ENCODE measurements around the gene ERCC3.
"Not testable (repeated sequence)": the region's sequence is repeated elsewhere in the genome, so short reads cannot be mapped to it uniquely, and the experiment has no call there.

The ERCC3 gene

GRCh38 chr2:127220768-127221527 is 73.0 kb downstream of the ERCC3 start:
- Mint-ChIP-seq H3K36me3 (peaks cover 2% of the 10 kb centered on the region), H3K4me1 (peaks cover 22% of the 10 kb centered on the region), H3K27ac (no peak overlapping the region), H3K4me3 (peak overlapping the region; percentile 90), H3K9me3 (peaks cover 8% of the 10 kb centered on the region), H3K27me3 (peaks cover 48% of the 10 kb centered on the region)

GRCh38 chr2:127220102-127220767 is 73.7 kb downstream of the ERCC3 start, which contains the start of gene CYP27C1:
CYP27C1 (minus strand) TSS chr2:127220299; CDS start chr2:127220270, 29 bp downstream.
- H3K27me3 Mint-ChIP-seq: peaks cover 46% of the 10 kb centered on the region
- H3K4me1 Mint-ChIP-seq: peaks cover 22% of the 10 kb centered on the region
- no peak within 1 kb of the TSS for H3K27ac Mint-ChIP-seq
- peaks cover 2% of the 10 kb centered on the region for H3K36me3 Mint-ChIP-seq
- H3K9me3 Mint-ChIP-seq: peaks cover 8% of the 10 kb centered on the region
- H3K4me3 Mint-ChIP-seq: peak within 1 kb of the TSS; percentile 90

GRCh38 chr2:127219171-127220070 is 74.5 kb downstream of the ERCC3 start:
- Mint-ChIP-seq H3K27me3 (peaks cover 46% of the 10 kb centered on the region), H3K4me3 (peak overlapping the region; percentile 39)

GRCh38 chr2:127218812-127219170 is 75.2 kb downstream of the ERCC3 start:
- Mint-ChIP-seq H3K36me3 (peaks cover 2% of the 10 kb centered on the region), H3K9me3 (peaks cover 8% of the 10 kb centered on the region), H3K27ac (no peak overlapping the region), H3K4me3 (peak overlapping the region; percentile 64), H3K27me3 (peaks cover 45% of the 10 kb centered on the region), H3K4me1 (peaks cover 22% of the 10 kb centered on the region)

More at GRCh38 chr2:127219171-127220070, 74.5 kb downstream of the ERCC3 start:
- Mint-ChIP-seq H3K4me1 (peaks cover 22% of the 10 kb centered on the region), H3K36me3 (peaks cover 2% of the 10 kb centered on the region), H3K9me3 (peaks cover 8% of the 10 kb centered on the region), H3K27ac (no peak overlapping the region)

DNA sequence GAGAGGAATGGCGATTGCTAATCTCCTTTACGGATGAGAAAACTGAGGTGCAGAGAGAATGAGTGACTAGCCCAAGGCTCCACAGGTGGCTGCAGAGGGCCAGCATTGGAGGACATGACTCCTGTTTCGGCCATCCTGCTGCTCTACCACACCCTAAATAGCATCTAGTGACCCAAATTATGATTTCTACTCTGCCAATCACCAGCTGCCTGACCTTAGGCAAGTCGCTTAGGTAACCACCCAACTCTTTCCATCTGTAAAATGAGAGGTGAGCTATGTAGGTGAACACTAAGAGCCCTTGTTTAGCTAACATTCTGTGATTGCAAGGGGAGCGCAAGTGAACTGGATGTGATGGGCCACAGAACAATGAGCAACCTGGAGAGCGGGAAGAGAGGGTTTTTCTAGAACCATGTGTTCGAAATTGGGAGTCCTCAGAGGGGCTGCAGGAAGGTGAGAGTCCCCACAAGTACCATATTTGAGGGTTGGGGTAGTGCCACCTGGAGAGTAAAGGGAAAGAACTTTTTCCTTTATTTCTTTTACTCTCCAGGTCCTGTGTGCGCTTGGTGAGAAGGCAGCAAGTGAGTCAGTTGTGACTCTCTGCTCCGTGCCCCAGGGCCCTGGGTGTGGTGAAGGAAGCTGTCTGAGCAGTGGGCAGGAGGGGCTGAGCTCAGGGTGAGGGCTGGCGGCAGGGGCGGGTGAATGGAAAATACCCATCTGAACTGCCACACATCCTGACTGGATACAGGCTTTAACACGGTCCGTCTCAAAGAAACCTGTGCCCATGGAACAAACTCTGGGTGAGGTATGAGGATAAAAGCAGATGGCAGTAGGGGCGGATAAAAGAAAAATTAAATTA is 76.2 kb downstream of the ERCC3 start:
- Mint-ChIP-seq H3K9me3 (peaks cover 8% of the 10 kb centered on the region), H3K4me1 (peaks cover 22% of the 10 kb centered on the region), H3K27me3 (peaks cover 45% of the 10 kb centered on the region), H3K27ac (no peak overlapping the region), H3K36me3 (peaks cover 2% of the 10 kb centered on the region), H3K4me3 (peak overlapping the region; percentile 69)

DNA sequence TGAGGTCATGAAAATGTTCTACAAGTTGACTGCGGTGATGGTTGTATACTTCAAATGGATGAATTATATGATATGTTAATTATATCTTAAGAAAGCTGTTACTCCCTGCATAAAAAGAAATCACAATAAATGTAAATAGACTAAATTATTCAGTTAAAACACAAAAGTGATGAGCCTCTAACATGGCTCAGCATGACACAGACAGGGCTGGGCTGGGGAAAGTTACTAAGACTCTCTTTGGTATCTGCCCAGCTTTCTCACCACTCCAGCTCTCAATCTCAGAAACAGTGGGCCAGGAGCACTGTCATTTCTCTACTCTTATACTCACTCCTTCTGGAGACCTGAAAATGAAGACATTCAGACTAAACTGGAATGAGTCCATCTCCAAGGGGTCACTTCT is 77.4 kb downstream of the ERCC3 start:
- Mint-ChIP-seq H3K9me3 (peaks cover 8% of the 10 kb centered on the region), H3K27ac (no peak overlapping the region), H3K4me1 (peaks cover 22% of the 10 kb centered on the region), H3K36me3 (peaks cover 4% of the 10 kb centered on the region), H3K4me3 (no peak overlapping the region), H3K27me3 (peaks cover 50% of the 10 kb centered on the region)

- H3K9me3 Mint-ChIP-seq: peaks cover 8% of the 10 kb centered on the region
- peaks cover 22% of the 10 kb centered on the region for H3K4me1 Mint-ChIP-seq
- peaks cover 50% of the 10 kb centered on the region for H3K27me3 Mint-ChIP-seq
- H3K27ac Mint-ChIP-seq: no peak overlapping the region
- no peak overlapping the region for H3K4me3 Mint-ChIP-seq
- H3K36me3 Mint-ChIP-seq: peaks cover 4% of the 10 kb centered on the region
These were observed 77.8 kb downstream of the ERCC3 start for GRCh38 chr2:127216095-127216494.

- H3K36me3 Mint-ChIP-seq: not testable (repeated sequence)
These were observed 79.7 kb downstream of the ERCC3 start for GRCh38 chr2:127214201-127214600.

DNA sequence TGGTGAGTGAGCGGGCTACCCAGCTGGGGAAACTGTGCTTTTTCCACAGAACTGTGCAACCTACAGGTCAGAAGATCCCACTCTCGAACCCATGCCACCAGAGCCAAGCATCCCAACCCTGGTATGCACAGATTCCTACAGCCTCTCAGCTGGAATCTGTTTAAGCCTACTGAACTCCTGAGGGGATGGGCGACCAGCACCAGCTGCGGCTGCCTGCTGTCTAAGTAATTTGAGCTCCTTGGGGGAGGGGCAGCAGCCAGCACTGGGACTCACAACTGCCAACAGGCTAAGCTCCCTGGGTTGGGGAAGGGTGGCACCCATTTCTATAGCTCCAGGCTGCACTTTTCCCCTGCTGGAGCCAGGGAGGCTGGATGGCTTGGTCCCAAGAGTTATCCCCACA is 85.6 kb downstream of the ERCC3 start:
- Mint-ChIP-seq H3K4me1 (no peaks in the 10 kb centered on the region), H3K27ac (no peak overlapping the region), H3K27me3 (peaks cover 26% of the 10 kb centered on the region), H3K9me3 (no peaks in the 10 kb centered on the region), H3K4me3 (no peak overlapping the region), H3K36me3 (peaks cover 2% of the 10 kb centered on the region)

More at GRCh38 chr2:127214201-127214600, 79.7 kb downstream of the ERCC3 start:
- H3K4me1 Mint-ChIP-seq: peaks cover 13% of the 10 kb centered on the region
- H3K27ac Mint-ChIP-seq, H3K4me3 Mint-ChIP-seq, H3K9me3 Mint-ChIP-seq: not testable (repeated sequence)
- peaks cover 48% of the 10 kb centered on the region for H3K27me3 Mint-ChIP-seq
